ENCODE data around the gene VKORC1L1. TPM values are rescaled to one million over a fixed set of nuclear protein-coding genes. Genes with fewer than 3 reads are reported as not detected.
"Not testable (repeated sequence)": the region's sequence is repeated elsewhere in the genome, so short reads cannot be mapped to it uniquely, and the experiment has no call there.

VKORC1L1 gene
- total RNA-seq, 2 experiments from 2014 or later, result 13.1 to 14.1 TPM

GRCh38 chr7:65927489-65928448 is 54.9 kb downstream of the VKORC1L1 start:
- ChIA-PET POLR2A (no interaction called here), CTCF (no interaction called here)
- H3K4me1 Mint-ChIP-seq, result no peaks in the 10 kb centered on the region
- no peaks in the 10 kb centered on the region for H3K36me3 Mint-ChIP-seq (ENCODE audit: low read depth)
- H3K27ac Mint-ChIP-seq, result no peak overlapping the region
- no peaks in the 10 kb centered on the region for H3K27me3 Mint-ChIP-seq
- no peaks in the 10 kb centered on the region for H3K9me3 Mint-ChIP-seq
- H3K4me3 Mint-ChIP-seq, result no peak overlapping the region
- no peak for DNase-seq

DNA sequence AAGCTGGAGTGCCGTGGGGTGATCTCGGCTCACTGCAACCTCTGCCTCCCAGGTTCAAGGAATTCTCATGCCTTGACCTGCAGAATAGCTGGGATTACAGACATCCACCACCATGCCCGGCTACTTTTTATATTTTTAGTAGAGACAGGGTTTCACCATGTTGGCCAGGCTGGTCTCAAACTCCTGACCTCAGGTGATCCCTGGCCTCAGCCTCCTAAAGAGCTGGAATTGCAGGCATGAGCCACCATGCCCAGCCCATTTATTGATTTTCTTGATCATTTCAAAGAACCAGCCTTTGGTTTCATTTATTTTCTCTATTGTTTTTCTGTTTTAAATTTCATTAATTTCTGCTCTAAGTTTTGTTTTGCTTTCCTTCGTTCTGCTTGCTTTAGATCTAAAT is 58.8 kb downstream of the VKORC1L1 start:
- no peak for DNase-seq
- H3K4me1 Mint-ChIP-seq, result peaks cover 21% of the 10 kb centered on the region
- peaks cover 9% of the 10 kb centered on the region for H3K36me3 Mint-ChIP-seq (ENCODE audit: low read depth)
- CTCF ChIA-PET, result no interaction called here
- H3K4me3 Mint-ChIP-seq, result no peak overlapping the region
- no peak overlapping the region for H3K27ac Mint-ChIP-seq
- POLR2A ChIA-PET, result no interaction called here
- no peaks in the 10 kb centered on the region for H3K9me3 Mint-ChIP-seq
- no peaks in the 10 kb centered on the region for H3K27me3 Mint-ChIP-seq

DNA sequence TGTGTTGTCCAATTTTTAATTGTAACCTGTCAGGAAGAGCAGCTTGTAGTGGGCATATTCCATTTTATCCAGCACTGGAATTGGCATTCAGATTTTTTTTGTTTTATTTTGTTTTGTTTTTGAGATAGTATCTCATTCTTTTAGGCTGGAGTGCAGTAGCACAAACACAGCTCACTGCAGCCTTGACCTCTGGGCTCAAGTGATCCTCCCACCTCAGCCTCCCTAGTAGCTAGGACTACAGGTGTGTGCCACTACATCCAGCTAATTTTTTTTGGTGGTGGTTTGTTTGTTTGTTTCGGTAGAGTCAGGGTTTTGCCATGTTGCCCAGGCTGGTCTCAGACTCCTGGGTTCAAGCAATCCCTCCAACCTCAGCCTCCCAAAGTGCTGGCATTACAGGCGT is 64.4 kb downstream of the VKORC1L1 start:
- ChIA-PET CTCF (no interaction called here), POLR2A (no interaction called here)
- Mint-ChIP-seq H3K4me1 (peaks cover 24% of the 10 kb centered on the region), H3K9me3 (no peaks in the 10 kb centered on the region), H3K36me3 (ENCODE audit: low read depth) (peaks cover 25% of the 10 kb centered on the region), H3K27ac (no peak overlapping the region), H3K27me3 (no peaks in the 10 kb centered on the region), H3K4me3 (no peak overlapping the region)
- no peak for DNase-seq

GRCh38 chr7:65938336-65938895 is 65.5 kb downstream of the VKORC1L1 start:
- Mint-ChIP-seq H3K27me3 (no peaks in the 10 kb centered on the region), H3K36me3 (ENCODE audit: low read depth) (peaks cover 25% of the 10 kb centered on the region), H3K27ac (no peak overlapping the region), H3K4me1 (peaks cover 24% of the 10 kb centered on the region), H3K9me3 (no peaks in the 10 kb centered on the region), H3K4me3 (no peak overlapping the region)
- DNase-seq, result no peak
- ChIA-PET CTCF (interaction anchor here (0.5 kb wide), 1 partner anchor 206 kb away, joined by 3 read pairs; no protein-coding TSS in a partner anchor), POLR2A (no interaction called here)

DNA sequence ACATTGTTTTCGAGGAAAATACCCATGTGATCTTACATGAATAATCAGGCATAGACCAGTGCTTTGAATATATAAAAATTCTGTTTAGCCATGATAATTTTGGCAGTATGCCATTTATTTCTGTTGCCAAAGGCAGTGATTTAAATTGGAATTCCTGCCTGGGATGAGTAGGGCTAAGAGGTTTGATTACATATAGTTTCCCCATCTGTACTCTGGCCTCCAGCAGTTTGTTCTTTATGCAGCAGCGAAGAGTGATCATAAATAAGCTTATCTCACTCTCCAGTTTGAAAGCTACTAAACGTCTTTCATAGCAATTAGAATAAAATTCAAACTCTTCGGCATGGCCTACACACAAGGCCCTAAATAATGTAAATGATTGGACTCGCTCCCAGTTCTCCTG is 72.9 kb downstream of the VKORC1L1 start:
- H3K36me3 Mint-ChIP-seq (ENCODE audit: low read depth); H3K27ac Mint-ChIP-seq; H3K4me1 Mint-ChIP-seq; H3K9me3 Mint-ChIP-seq; DNase-seq; CTCF ChIA-PET; H3K27me3 Mint-ChIP-seq; POLR2A ChIA-PET; H3K4me3 Mint-ChIP-seq: not testable (repeated sequence)

- Mint-ChIP-seq H3K27me3 (no peaks in the 10 kb centered on the region), H3K36me3 (ENCODE audit: low read depth) (no peaks in the 10 kb centered on the region)
Measured at GRCh38 chr7:65946904-65947303, 74.0 kb downstream of the VKORC1L1 start.

DNA sequence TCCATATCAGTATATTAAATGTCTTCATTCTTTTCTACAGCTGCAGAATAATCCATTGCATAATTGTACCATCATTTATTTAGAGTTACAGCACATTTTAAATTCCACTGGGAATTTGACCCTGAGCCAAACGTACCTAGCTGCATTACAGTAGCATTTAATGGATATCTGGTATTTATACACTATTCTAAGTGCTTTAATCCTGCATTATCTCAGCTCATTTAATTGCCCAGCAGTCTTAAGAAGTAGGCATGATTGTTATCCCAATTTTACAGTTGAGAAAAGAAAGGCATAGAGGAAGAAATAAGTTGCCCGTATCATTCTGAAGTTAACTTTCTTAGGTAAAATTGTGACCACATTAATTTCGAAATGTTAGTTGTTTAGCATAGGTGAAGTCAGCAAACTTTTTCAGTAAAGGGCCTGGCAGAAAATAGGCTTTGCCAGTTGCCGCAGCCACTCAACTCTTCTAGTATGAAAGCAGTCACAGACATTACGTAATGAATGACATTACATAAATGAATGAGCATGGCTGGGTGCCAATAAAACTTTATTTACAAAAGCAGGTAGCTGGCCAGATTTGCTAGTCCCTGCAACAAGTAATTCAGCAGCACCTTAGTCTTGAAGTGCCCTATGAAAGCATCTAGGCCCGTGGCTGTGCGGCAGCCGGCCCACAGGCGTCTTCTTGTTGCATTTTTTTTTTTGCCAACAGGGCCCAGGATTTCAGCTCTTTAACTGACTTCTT is 79.1 kb downstream of the VKORC1L1 start:
- Mint-ChIP-seq H3K27ac (no peak overlapping the region), H3K36me3 (ENCODE audit: low read depth) (peaks cover 8% of the 10 kb centered on the region), H3K4me3 (no peak overlapping the region), H3K4me1 (peaks cover 2% of the 10 kb centered on the region), H3K27me3 (no peaks in the 10 kb centered on the region), H3K9me3 (no peaks in the 10 kb centered on the region)
- CTCF ChIA-PET, result no interaction called here
- no peak for DNase-seq
- POLR2A ChIA-PET, result no interaction called here

More at GRCh38 chr7:65946904-65947303, 74.0 kb downstream of the VKORC1L1 start:
- POLR2A ChIA-PET, result interaction anchor here (0.6 kb wide), 1 partner anchor 183 kb away, joined by 3 read pairs; no protein-coding TSS in a partner anchor
- no peak overlapping the region for H3K4me3 Mint-ChIP-seq
- CTCF ChIA-PET, result no interaction called here
- H3K27ac Mint-ChIP-seq, result no peak overlapping the region
- no peaks in the 10 kb centered on the region for H3K9me3 Mint-ChIP-seq
- H3K4me1 Mint-ChIP-seq, result peaks cover 3% of the 10 kb centered on the region
- no peak for DNase-seq

DNA sequence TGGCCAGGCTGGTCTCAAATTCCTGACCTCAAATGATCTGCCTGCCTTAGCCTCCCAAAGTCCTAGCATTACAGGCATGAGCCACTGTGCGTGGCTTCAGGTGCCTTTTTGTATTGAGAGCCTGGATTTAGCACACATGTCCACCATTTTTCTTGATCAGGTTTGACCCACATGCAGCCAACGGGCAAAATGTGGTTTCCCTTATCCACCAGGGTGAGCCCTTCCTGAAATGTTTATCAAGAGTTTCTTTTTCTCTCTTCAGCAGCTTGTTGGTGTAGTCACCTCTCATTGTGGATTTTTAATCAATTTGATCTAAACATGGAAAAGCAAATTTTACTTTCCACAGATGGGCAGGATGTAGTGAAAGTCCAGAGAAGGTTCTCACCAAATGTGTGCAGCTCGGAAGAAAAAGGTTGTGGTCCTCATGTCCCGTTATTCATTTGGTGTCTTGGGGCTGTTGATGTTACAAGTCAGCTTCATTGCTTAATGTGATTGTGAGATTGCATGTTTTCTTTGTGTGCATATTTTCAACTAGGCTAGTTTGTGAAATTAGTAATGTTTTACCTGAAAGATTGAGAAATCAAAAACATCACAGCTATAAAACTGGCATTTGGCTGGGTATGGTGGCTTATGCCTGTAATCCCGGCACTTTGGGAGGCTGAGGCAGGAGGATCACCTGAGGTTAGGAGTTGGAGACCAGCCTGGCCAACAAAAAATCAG is 80.3 kb downstream of the VKORC1L1 start:
- no peak for DNase-seq
- ChIA-PET CTCF (interaction anchor here (0.6 kb wide), 1 partner anchor 23 kb away, joined by 3 read pairs; no protein-coding TSS in a partner anchor), POLR2A (no interaction called here)
- no peaks in the 10 kb centered on the region for H3K27me3 Mint-ChIP-seq
- H3K4me1 Mint-ChIP-seq, result no peaks in the 10 kb centered on the region
- no peak overlapping the region for H3K27ac Mint-ChIP-seq
- peaks cover 14% of the 10 kb centered on the region for H3K36me3 Mint-ChIP-seq (ENCODE audit: low read depth)
- no peaks in the 10 kb centered on the region for H3K9me3 Mint-ChIP-seq
- H3K4me3 Mint-ChIP-seq, result no peak overlapping the region

GRCh38 chr7:65953890-65954450 is 81.1 kb downstream of the VKORC1L1 start:
- DNase-seq, result no peak
- Mint-ChIP-seq H3K9me3 (no peaks in the 10 kb centered on the region), H3K36me3 (ENCODE audit: low read depth) (peaks cover 20% of the 10 kb centered on the region), H3K27me3 (no peaks in the 10 kb centered on the region), H3K4me1 (no peaks in the 10 kb centered on the region), H3K27ac (no peak overlapping the region), H3K4me3 (no peak overlapping the region)
- ChIA-PET CTCF (no interaction called here), POLR2A (no interaction called here)

- H3K9me3 Mint-ChIP-seq, result no peaks in the 10 kb centered on the region
- POLR2A ChIA-PET, result no interaction called here
Measured at GRCh38 chr7:65955718-65956117, 82.8 kb downstream of the VKORC1L1 start.

DNA sequence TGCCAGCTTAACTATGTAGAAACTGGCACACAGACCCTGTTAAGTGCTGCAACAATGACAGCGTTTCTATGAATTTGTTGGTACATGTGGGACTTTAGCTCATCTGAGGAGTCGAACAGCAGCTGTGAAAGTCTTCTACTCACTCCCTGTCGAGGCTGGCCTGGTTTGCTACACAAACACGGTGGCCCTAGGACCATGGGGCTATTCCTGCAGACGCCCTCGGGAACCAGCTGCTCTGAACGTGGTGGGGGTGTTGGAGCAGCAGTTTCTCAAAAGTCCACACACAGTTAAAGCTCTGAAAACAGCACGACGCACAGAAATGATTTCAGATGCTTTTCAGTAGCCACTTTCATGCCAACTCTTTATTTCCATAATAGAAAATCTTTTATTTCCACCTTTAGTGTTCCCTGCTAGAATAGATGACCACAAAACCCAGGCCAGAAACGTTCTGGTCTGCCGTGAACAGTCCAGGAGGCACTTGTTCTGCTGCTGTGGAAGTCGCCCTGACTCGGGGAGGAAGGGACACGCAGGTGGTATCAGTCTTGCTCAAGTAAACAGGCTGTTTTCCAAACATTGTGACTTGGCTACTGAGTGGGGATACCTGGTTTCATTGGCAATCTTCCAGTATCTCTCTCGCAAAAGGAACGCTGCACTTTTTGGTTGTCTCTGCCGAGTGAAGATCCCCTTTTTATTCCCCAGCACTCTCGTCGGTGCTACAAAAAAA is 87.6 kb downstream of the VKORC1L1 start:
- Mint-ChIP-seq H3K27ac (no peak overlapping the region), H3K27me3 (no peaks in the 10 kb centered on the region), H3K4me3 (no peak overlapping the region), H3K36me3 (ENCODE audit: low read depth) (peaks cover 56% of the 10 kb centered on the region), H3K4me1 (no peaks in the 10 kb centered on the region), H3K9me3 (no peaks in the 10 kb centered on the region)
- POLR2A ChIA-PET, result interaction anchor here (0.8 kb wide), 1 partner anchor 20 kb away, joined by 3 read pairs; no protein-coding TSS in a partner anchor
- CTCF ChIA-PET, result no interaction called here
- no peak for DNase-seq

More at GRCh38 chr7:65955718-65956117, 82.8 kb downstream of the VKORC1L1 start:
- Mint-ChIP-seq H3K27ac (no peak overlapping the region), H3K4me1 (no peaks in the 10 kb centered on the region), H3K27me3 (no peaks in the 10 kb centered on the region), H3K36me3 (ENCODE audit: low read depth) (peaks cover 36% of the 10 kb centered on the region), H3K4me3 (no peak overlapping the region)
- DNase-seq, result no peak
- CTCF ChIA-PET, result no interaction called here

- ChIA-PET CTCF (no interaction called here), POLR2A (interaction anchor here (0.6 kb wide), 1 partner anchor 240 kb away, joined by 3 read pairs; no protein-coding TSS in a partner anchor)
- no peaks in the 10 kb centered on the region for H3K4me1 Mint-ChIP-seq
- H3K4me3 Mint-ChIP-seq, result no peak overlapping the region
- H3K27ac Mint-ChIP-seq, result no peak overlapping the region
- H3K9me3 Mint-ChIP-seq, result no peaks in the 10 kb centered on the region
- peaks cover 61% of the 10 kb centered on the region for H3K36me3 Mint-ChIP-seq (ENCODE audit: low read depth)
- no peaks in the 10 kb centered on the region for H3K27me3 Mint-ChIP-seq
- no peak for DNase-seq
Measured at GRCh38 chr7:65962033-65962432, 89.2 kb downstream of the VKORC1L1 start.

Data from activated CD4-positive, alpha-beta memory T cell treated with anti-CD3 and anti-CD28 coated beads, Interleukin-2, amount 10 ng/mL, durations not matched to agents 7 days and 5 days (primary cell).